AG04449 (cell line): ENCODE data around the gene MIEF1.
A peak's percentile ranks its signal among the peaks of the same experiment; 100 is the strongest.

Source experiments
- CTCF ChIA-PET: fragments of 350-600 bp; formaldehyde crosslinking; extraction: SDS; loops from one replicate; lab custom pipeline; 2021; ENCODE audit warnings: antibody characterized with exemption; lab: Yijun Ruan, JAX
- POLR2A ChIA-PET: fragments of 400-600, 350-600 bp; formaldehyde crosslinking; extraction: SDS; loops from one replicate; lab custom pipeline; 2020; ENCODE audit warnings: antibody characterized with exemption, inconsistent platforms; lab: Yijun Ruan, JAX
- DNase-seq: peaks from one replicate; pipeline ENCODE4 v3.0.0-alpha.2; 2010; ENCODE audit warnings: low read depth, low spot score
- H3K4me3 ChIP-seq: 2 replicates; pipeline ENCODE4 v1.5.1; 2011; ENCODE audit warnings: low read depth, mild to moderate bottlenecking, control low read depth, low read length
- CTCF ChIP-seq: IDR thresholded peaks from one replicate; pipeline ENCODE4 v1.5.1; 2011; ENCODE audit warnings: mild to moderate bottlenecking, moderate library complexity, low read length, control low read depth, inconsistent platforms; ENCODE audit not compliant: insufficient read depth; ENCODE audit errors: missing control alignments

Gene MIEF1

DNA sequence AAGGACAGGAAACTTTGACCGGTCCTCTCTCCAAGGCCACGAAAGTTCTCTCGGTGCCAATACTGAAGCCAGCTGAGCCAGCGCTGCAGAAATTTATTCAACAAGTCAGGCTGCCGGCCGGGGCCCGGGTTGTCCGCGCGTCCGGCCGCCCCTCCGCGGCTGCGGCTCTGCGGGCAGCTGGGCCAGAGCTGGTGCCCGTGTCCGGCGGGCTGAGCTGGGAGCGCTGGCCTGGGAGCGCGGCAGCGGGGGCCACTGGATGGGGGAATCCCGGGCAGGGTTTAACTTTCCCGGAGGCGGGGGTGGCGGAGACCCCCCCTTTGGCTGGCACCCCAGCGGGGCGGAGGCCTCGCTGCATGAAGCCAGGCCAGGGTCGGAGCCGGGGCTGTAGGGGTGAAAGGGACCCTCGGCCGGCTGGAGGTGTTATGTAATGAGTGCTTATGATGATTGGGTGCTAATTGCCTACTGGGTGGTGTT, 56.2 kb downstream of the MIEF1 start:
- ChIA-PET POLR2A (no interaction called here), CTCF (interaction anchor here (1.0 to 5.8 kb wide), 4 partner anchors 23 to 481 kb away, joined by 3 to 39 read pairs (median 8); no protein-coding TSS in a partner anchor)

DNA sequence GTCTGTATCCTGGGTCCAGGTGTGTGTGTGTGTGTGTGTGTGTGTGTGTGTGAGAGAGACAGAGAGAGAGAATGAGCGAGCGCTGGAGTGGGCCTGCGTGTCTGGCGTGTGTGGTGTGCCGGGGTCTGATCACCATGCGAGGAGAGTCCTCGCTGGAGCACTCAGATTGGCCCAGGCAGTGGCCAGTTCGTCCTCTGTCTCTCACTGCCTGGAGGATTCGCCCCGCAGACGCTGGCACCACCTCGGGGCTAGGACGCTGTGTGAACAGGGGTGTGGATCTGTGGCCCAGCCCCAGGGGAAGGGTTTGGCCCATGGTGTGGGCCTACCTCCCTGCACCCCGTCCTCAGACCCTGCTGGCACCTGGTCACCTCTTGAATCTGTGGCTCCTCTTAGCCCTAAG, 56.9 kb downstream of the MIEF1 start:
- POLR2A ChIA-PET: no interaction called here
- DNase-seq: no peak
- no peak for TF ChIP-seq CTCF
- CTCF ChIA-PET: interaction anchor here (1.0 to 5.8 kb wide), 5 partner anchors 20 to 480 kb away, joined by 3 to 39 read pairs (median 7); no protein-coding TSS in a partner anchor
- H3K4me3 ChIP-seq: no peak overlapping the region

More for the DNA sequence above, 56.2 kb downstream of the MIEF1 start:
- H3K4me3 ChIP-seq: no peak overlapping the region
- TF ChIP-seq CTCF: no peak
- DNase-seq: no peak

GRCh38 chr22:39559456-39560105, 57.5 kb downstream of the MIEF1 start:
- POLR2A ChIA-PET: no interaction called here
- H3K4me3 ChIP-seq: no peak overlapping the region
- DNase-seq: no peak
- peak; percentile 41 for TF ChIP-seq CTCF
- CTCF ChIA-PET: interaction anchor here (0.6 to 5.8 kb wide), 8 partner anchors 16 to 480 kb away, joined by 3 to 39 read pairs (median 3); no protein-coding TSS in a partner anchor

DNA sequence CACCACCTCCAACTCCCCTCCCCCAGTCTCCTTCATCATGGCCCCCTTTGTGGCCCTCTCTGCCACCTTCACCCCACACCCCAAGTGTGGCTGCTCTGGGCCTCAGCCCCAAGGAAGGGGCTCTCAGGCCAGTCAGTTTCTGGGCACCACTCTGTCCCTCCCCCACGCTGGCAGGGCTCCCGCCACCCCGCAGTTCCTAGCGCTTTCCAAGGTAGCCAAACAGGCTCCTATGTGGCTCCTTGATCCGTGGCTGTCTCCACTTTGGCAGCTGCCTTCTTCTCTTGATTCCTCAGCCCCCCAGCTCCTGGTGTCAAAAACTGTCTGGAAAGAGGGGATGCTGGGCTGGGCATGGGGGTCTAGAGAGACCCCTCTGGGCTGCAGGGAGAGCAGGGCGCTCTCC, 58.0 kb downstream of the MIEF1 start:
- H3K4me3 ChIP-seq: no peak overlapping the region
- CTCF ChIA-PET: interaction anchor here (0.6 to 5.8 kb wide), 7 partner anchors 15 to 476 kb away, joined by 3 to 39 read pairs (median 3); no protein-coding TSS in a partner anchor
- DNase-seq: no peak
- POLR2A ChIA-PET: no interaction called here
- TF ChIP-seq CTCF: no peak

- CTCF ChIA-PET: interaction anchor here (1.8 kb wide), 1 partner anchor 461 kb away, joined by 10 read pairs; no protein-coding TSS in a partner anchor
Observed at GRCh38 chr22:39562839-39563489, 60.9 kb downstream of the MIEF1 start.

More at GRCh38 chr22:39562839-39563489, 60.9 kb downstream of the MIEF1 start:
- POLR2A ChIA-PET: no interaction called here
- no peak for DNase-seq
- no peak overlapping the region for H3K4me3 ChIP-seq
- TF ChIP-seq CTCF: no peak
